GM15510 (cell line): Measurements from ENCODE around the gene NLRC5.

Experiments
- POLR2A ChIP-seq: IDR thresholded peaks from 3 replicates; pipeline ENCODE4 v1.6.1; 2011; ENCODE audit warnings: borderline replicate concordance; ENCODE audit not compliant: insufficient read length; ENCODE audit errors: extremely low read depth

Gene NLRC5

GRCh38 chr16:56950881-56951771 lies 38.2 kb upstream of the NLRC5 start:
- TF ChIP-seq POLR2A: no peak

- no peak for TF ChIP-seq POLR2A
Observed at GRCh38 chr16:56953006-56953405, 36.4 kb upstream of the NLRC5 start.

GRCh38 chr16:56956076-56956475 lies 33.3 kb upstream of the NLRC5 start:
- no peak for TF ChIP-seq POLR2A

- no peak for TF ChIP-seq POLR2A
Observed at GRCh38 chr16:56956756-56957155, 32.6 kb upstream of the NLRC5 start.

- no peak for TF ChIP-seq POLR2A
Observed at GRCh38 chr16:56960681-56961281, 28.6 kb upstream of the NLRC5 start.

GRCh38 chr16:56961386-56961785 lies 28.0 kb upstream of the NLRC5 start:
- TF ChIP-seq POLR2A: no peak

- no peak for TF ChIP-seq POLR2A
Observed at GRCh38 chr16:56961851-56962281, 27.5 kb upstream of the NLRC5 start, which contains the start of gene CETP. Gene CETP, plus strand, starts transcription at chr16:56961950. Its CDS starts 30 bp downstream, at chr16:56961980.

GRCh38 chr16:56964243-56965148 lies 24.9 kb upstream of the NLRC5 start:
- TF ChIP-seq POLR2A: no peak

GRCh38 chr16:56965149-56966092 lies 23.9 kb upstream of the NLRC5 start:
- TF ChIP-seq POLR2A: no peak

GRCh38 chr16:56966093-56966475 lies 23.3 kb upstream of the NLRC5 start:
- no peak for TF ChIP-seq POLR2A

- no peak for TF ChIP-seq POLR2A
Observed at GRCh38 chr16:56967733-56968132, 21.6 kb upstream of the NLRC5 start.

GRCh38 chr16:56969769-56970168 lies 19.6 kb upstream of the NLRC5 start:
- TF ChIP-seq POLR2A: no peak

- TF ChIP-seq POLR2A: no peak
Observed at GRCh38 chr16:56970934-56971767, 18.2 kb upstream of the NLRC5 start.

- no peak for TF ChIP-seq POLR2A
Observed at GRCh38 chr16:56971768-56972043, 17.7 kb upstream of the NLRC5 start.
